Measurements from ENCODE around the gene ST3GAL3.

The ST3GAL3 gene

GRCh38 chr1:43974443-43975248 lies 267.3 kb downstream of the ST3GAL3 start, which contains the start of gene ATP6V0B (continued):
- TF ChIP-seq ZBTB6 (tag by site-specific recombination; IDR thresholded peaks at IDR 0.05) (peak; percentile 66; the same call in 1 of the 2 replicates), ZBTB1 (tag by site-specific recombination; IDR thresholded peaks at IDR 0.05) (peak; percentile 85), TRIM28 (IDR thresholded peaks at IDR 0.05; ENCODE audit: borderline replicate concordance, low read length) (peak; percentile 54; the same call in 1 of the 2 replicates), ZFP41 (tag by site-specific recombination; IDR thresholded peaks at IDR 0.05; ENCODE audit: borderline replicate concordance) (no peak), ZFHX2 (tag by site-specific recombination; conservative IDR thresholded peaks at IDR 0.05) (peak; percentile 89), PRDM4 (tag by site-specific recombination; IDR thresholded peaks at IDR 0.05) (peak; percentile 6; the same call in 1 of the 2 replicates), ZNF529 (tag by site-specific recombination; IDR thresholded peaks at IDR 0.05; ENCODE audit: insufficient replicate concordance) (no peak), ZNF423 (tag by site-specific recombination; IDR thresholded peaks at IDR 0.05) (peak; percentile 55; the same call in 1 of the 2 replicates), ZNF600 (tag by site-specific recombination; IDR thresholded peaks at IDR 0.05) (peak; percentile 57), GLIS1 (tag by site-specific recombination; IDR thresholded peaks at IDR 0.05) (peak; percentile 71), SP7 (tag by site-specific recombination; IDR thresholded peaks at IDR 0.05) (peak; percentile 66), ZNF76 (tag by site-specific recombination; IDR thresholded peaks at IDR 0.05; ENCODE audit: borderline replicate concordance, low read depth) (peak; percentile 94), ZNF16 (tag by site-specific recombination; IDR thresholded peaks at IDR 0.05; ENCODE audit: low read depth) (no peak), GLIS2 (tag by site-specific recombination; IDR thresholded peaks at IDR 0.05) (peak; percentile 87), ZBTB20 (tag by site-specific recombination; IDR thresholded peaks at IDR 0.05) (peak; percentile 82), ZNF623 (tag by site-specific recombination; IDR thresholded peaks at IDR 0.05) (no peak), EGR2 (tag by site-specific recombination; IDR thresholded peaks at IDR 0.05; ENCODE audit: low read depth) (peak; percentile 51; the same call in 1 of the 2 replicates), ZNF10 (tag by site-specific recombination; IDR thresholded peaks at IDR 0.05) (peak; percentile 31; the same call in 1 of the 2 replicates), ZNF280C (tag by site-specific recombination; IDR thresholded peaks at IDR 0.05) (no peak), ZNF335 (tag by site-specific recombination; conservative IDR thresholded peaks at IDR 0.05) (peak; percentile 96), ZSCAN30 (tag by site-specific recombination; IDR thresholded peaks at IDR 0.05) (0 out of 2 replicates have a peak, but pooled peaks have one; percentile 5), MYNN (tag by site-specific recombination; IDR thresholded peaks at IDR 0.05; ENCODE audit: borderline replicate concordance) (no peak), SALL2 (tag by site-specific recombination; IDR thresholded peaks at IDR 0.05; ENCODE audit: borderline replicate concordance) (no peak), ZNF610 (tag by site-specific recombination; IDR thresholded peaks at IDR 0.05; ENCODE audit: borderline replicate concordance) (no peak)
- TF ChIP-seq, protein P1, sequence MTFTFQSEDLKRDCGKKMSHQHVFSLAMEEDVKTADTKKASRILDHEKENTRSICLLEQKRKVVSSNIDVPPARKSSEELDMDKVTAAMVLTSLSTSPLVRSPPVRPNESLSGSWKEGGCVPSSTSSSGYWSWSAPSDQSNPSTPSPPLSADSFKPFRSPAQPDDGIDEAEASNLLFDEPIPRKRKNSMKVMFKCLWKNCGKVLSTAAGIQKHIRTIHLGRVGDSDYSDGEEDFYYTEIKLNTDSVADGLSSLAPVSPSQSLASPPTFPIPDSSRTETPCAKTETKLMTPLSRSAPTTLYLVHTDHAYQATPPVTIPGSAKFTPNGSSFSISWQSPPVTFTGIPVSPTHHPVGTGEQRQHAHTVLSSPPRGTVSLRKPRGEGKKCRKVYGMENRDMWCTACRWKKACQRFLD (tag by site-specific recombination; IDR thresholded peaks at IDR 0.05), result peak; percentile 97
- TF ChIP-seq, protein P2, sequence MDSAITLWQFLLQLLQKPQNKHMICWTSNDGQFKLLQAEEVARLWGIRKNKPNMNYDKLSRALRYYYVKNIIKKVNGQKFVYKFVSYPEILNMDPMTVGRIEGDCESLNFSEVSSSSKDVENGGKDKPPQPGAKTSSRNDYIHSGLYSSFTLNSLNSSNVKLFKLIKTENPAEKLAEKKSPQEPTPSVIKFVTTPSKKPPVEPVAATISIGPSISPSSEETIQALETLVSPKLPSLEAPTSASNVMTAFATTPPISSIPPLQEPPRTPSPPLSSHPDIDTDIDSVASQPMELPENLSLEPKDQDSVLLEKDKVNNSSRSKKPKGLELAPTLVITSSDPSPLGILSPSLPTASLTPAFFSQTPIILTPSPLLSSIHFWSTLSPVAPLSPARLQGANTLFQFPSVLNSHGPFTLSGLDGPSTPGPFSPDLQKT (IDR thresholded peaks at IDR 0.05; ENCODE audit: borderline replicate concordance, low read depth, low read length), result no peak
- TF ChIP-seq, protein P3, sequence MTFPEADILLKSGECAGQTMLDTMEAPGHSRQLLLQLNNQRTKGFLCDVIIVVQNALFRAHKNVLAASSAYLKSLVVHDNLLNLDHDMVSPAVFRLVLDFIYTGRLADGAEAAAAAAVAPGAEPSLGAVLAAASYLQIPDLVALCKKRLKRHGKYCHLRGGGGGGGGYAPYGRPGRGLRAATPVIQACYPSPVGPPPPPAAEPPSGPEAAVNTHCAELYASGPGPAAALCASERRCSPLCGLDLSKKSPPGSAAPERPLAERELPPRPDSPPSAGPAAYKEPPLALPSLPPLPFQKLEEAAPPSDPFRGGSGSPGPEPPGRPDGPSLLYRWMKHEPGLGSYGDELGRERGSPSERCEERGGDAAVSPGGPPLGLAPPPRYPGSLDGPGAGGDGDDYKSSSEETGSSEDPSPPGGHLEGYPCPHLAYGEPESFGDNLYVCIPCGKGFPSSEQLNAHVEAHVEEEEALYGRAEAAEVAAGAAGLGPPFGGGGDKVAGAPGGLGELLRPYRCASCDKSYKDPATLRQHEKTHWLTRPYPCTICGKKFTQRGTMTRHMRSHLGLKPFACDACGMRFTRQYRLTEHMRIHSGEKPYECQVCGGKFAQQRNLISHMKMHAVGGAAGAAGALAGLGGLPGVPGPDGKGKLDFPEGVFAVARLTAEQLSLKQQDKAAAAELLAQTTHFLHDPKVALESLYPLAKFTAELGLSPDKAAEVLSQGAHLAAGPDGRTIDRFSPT (tag by site-specific recombination; IDR thresholded peaks at IDR 0.05), result peak; percentile 41; the same call in 1 of the 2 replicates
